Measurements from ENCODE around the gene MKRN3.
"Not testable (repeated sequence)": the region's sequence is repeated elsewhere in the genome, so short reads cannot be mapped to it uniquely, and the experiment has no call there.

Gene MKRN3

DNA sequence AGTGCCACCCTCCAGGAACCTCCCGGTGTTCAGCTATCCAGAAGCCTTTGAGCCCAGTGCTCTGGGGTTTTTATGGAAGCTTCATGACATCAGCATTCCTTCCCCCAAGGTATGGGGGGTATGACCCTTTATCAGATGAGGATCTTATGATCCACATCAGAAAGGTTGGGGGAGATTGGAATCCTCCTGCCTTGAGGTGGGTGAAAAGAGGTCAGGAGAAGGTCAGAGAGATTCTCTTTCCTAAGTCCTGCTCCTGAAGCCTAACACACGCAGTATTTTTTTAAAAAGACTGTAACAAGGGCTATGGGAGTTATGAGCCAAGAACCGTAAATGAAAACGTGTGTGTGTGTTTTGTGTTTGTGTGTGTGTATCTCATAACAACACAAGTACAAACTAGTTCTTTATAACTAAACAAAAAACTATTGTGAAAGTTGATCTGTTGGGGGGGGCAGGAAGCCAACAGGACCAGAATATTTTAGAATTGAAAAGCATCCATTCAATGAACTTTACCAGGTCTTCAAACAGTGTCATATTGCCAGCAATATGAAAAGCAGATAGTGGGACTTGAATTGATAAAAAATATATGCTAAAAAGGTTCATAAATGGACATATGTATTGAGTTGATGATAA, 13.2 kb downstream of the MKRN3 start:
- DNase-seq (ENCODE audit: extremely low read depth in 1 of 2, low read depth in 1 of 2), result no peak

GRCh38 chr15:23588268-23588667, 22.8 kb downstream of the MKRN3 start:
- DNase-seq (ENCODE audit: extremely low read depth in 1 of 2, low read depth in 1 of 2), result no peak

DNA sequence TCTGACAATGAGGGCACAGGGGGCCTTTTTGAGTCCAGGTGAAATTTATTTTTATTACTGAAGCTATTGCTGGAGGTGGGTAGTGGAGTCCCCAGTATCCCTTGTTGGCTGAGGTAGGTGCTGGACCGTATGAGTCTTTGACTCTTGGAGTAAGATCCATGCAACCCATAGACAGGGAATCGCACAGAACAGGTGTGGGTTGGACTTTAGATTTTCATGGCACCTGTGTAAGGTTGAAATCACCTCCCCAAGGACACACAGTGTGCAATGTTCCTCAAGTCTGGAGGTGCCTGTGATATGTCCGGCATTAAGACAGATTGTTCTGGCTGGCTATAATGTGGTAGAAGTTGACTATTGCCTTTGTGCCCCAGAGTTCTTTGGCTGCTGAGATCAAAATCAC, 23.5 kb downstream of the MKRN3 start:
- DNase-seq (ENCODE audit: extremely low read depth in 1 of 2, low read depth in 1 of 2), result no peak

DNA sequence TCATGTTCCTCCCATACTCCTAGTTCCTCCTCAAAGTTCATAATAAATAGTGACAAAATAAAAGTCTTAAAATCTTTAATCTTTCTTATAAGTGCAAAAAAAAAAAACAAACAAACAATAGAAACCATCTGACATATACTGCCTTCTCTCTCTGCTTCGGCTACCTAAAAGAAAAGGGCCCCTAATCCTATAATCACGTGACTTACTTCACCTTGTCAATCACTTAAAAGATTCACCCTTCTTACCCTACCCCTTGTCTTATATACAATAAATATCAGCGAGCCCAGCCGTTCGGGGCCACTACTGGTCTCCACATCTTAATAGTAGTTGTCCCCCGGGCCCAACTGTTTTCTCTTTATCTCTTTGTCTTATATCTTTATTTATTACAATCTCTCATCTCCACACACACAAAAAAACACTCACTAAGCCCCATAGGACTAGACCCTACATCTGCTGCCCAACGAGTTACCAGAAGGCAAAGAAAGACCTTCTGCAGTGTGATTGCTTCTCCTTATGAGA, 28.8 kb downstream of the MKRN3 start:
- no peak for DNase-seq (ENCODE audit: extremely low read depth in 1 of 2, low read depth in 1 of 2)

DNA sequence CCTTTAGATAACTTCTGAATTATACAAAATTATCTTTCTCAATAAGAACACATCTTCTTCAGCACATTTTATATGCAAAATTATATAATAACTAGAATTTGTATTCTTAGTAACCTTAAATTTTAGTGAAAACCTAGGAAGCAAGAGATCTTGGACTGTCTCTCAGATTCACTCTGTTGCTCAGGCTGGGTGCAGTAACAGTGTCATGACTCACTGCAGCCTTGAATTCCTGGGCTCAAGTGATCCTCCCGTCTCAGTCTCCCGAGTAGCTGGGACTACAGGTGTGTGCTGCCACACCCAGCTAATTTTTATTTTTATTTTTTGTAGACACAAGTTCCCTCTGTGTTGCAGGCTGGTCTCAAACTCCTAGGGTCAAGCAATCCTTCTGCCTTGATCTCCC, 29.9 kb downstream of the MKRN3 start:
- DNase-seq (ENCODE audit: extremely low read depth in 1 of 2, low read depth in 1 of 2), result no peak

DNA sequence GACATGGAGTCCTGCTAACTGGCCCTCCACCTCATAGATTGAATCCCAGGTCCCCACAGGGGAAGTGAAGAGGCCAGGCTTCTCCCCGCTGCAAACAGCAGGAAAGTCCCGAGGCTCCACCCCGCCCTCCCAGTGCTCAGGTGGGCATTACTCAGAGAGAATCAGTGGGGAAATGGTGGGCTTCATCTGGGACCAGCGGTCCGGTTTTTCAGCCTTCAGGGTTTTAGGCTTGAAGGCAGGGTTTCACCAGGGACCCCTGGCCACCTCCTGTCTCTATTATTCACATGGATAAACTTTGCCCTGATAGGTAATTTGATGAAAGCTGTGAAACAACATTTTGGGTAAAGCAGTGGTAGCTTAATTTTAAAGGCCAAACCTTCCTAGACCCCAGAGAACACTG, 31.3 kb downstream of the MKRN3 start:
- DNase-seq (ENCODE audit: extremely low read depth in 1 of 2, low read depth in 1 of 2), result no peak

GRCh38 chr15:23597278-23597677, 31.8 kb downstream of the MKRN3 start:
- not testable (repeated sequence) for DNase-seq (ENCODE audit: extremely low read depth in 1 of 2, low read depth in 1 of 2)

DNA sequence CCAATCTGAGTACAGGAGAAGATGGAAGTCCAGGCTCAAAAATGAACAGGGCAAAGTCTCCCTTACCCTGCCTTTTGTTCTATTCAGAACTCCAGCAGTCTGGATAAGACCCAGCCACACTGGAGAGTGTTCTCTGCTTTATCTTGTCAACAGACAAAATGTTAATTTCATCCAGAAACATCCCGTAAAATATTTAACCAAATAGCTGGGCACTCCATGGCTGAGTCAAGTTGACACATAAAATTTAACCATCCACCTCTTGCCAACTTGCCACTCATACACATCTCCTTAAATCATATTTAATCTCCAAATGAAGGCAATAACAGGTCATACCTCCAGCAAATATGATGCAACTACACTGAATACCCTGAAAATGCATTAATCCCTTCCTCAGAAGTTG, 33.6 kb downstream of the MKRN3 start:
- no peak for DNase-seq (ENCODE audit: extremely low read depth in 1 of 2, low read depth in 1 of 2)

DNA sequence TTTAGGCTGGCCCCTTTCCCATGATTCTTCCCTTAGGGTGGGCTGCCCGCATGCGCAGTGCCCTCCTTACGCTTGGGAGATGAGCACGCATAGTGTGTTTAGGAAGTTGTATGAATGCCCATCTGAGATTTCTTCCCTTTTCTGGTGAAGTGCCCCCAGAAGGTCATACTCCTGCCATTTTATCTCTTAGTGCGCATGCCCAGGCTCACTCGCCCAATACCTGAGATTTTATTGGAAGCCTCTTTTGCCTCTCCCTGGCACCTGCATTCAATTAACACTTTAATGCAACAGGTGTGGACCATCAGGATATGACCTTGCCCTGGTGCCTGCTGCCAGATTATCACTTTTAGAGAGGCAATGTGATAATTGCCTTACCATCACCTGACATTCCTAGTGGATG, 36.6 kb downstream of the MKRN3 start:
- DNase-seq (ENCODE audit: extremely low read depth in 1 of 2, low read depth in 1 of 2), result no peak

GRCh38 chr15:23606226-23606625, 40.8 kb downstream of the MKRN3 start:
- DNase-seq (ENCODE audit: extremely low read depth in 1 of 2, low read depth in 1 of 2), result no peak

DNA sequence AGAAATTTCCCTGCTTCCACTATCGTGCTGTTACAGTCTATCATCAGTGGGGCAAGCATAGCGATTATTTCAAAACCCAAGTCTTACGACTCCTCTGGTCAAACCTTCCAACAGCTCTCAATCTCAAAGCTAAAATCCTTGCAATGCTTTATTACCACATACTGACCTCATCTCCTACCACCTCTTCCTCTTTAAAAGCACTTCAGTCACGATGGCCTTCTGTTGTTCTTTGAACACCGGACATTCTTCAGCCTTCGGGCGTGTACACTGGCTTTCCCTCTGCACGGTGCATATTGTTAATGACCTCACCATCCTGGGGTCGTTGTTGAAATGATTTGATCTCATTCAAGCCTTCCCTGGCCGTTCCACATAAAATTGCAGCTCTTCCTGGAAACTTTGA, 51.1 kb downstream of the MKRN3 start:
- no peak for DNase-seq (ENCODE audit: extremely low read depth in 1 of 2, low read depth in 1 of 2)
